Esophagus squamous epithelium (tissue), 4 donors: Measurements from ENCODE around the gene STK24.

Source experiments
- POLR2A ChIP-seq, 4 donors: fragments of 450-650 bp; IDR thresholded peaks; one replicate each; pipeline ENCODE4 v1.6.1; 2017; ENCODE audit warnings: antibody characterized with exemption in 4 of 4, mild to moderate bottlenecking in 4 of 4, moderate library complexity in 3 of 4
- TF ChIP-seq, protein P1 (sequence below), 6 experiments: fragments of 450-650 bp in 4 of 6; fragments of 200-600 bp in 2 of 6; sonication (generic) in 2 of 6; IDR thresholded peaks; one replicate each; pipeline ENCODE4 v1.5.1; 2016 to 2019; ENCODE audit warnings: antibody characterized with exemption in 6 of 6, mild to moderate bottlenecking in 4 of 6, moderate library complexity in 4 of 6

DNA sequence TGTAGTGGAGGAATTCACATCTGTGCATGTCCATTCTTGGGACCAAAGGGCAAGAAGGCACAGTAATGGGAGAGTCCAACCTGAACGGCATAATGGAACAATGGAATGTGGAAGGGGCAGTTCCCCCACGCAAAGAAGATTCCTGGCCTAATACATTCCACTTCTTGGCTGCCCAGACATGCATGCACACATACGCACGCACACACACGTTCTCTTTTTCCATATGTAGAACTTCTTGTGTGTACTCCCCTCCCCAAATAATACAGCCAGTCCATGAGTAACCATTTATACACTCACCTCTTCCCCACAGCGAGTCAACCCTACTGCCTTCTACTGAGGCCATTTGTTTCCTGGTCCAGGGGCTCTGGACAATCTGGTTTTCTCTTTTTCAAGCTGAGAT is 6.0 kb upstream of the STK24 start:
- TF ChIP-seq, protein P1, sequence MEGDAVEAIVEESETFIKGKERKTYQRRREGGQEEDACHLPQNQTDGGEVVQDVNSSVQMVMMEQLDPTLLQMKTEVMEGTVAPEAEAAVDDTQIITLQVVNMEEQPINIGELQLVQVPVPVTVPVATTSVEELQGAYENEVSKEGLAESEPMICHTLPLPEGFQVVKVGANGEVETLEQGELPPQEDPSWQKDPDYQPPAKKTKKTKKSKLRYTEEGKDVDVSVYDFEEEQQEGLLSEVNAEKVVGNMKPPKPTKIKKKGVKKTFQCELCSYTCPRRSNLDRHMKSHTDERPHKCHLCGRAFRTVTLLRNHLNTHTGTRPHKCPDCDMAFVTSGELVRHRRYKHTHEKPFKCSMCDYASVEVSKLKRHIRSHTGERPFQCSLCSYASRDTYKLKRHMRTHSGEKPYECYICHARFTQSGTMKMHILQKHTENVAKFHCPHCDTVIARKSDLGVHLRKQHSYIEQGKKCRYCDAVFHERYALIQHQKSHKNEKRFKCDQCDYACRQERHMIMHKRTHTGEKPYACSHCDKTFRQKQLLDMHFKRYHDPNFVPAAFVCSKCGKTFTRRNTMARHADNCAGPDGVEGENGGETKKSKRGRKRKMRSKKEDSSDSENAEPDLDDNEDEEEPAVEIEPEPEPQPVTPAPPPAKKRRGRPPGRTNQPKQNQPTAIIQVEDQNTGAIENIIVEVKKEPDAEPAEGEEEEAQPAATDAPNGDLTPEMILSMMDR (IDR thresholded peaks at IDR 0.05), result no peak
- TF ChIP-seq POLR2A (IDR thresholded peaks at IDR 0.05), result no peak
